BJ (cell line): ENCODE results near the gene TBXAS1. TPM values are rescaled to one million over a fixed set of nuclear protein-coding genes. Genes with fewer than 3 reads are reported as not detected.
"Not testable (repeated sequence)": the region's sequence is repeated elsewhere in the genome, so short reads cannot be mapped to it uniquely, and the experiment has no call there.

ENCODE experiments used
- CTCF ChIA-PET: fragments of 350-600 bp; formaldehyde crosslinking; extraction: SDS; loops from one replicate; lab custom pipeline; 2021; ENCODE audit warnings: antibody characterized with exemption, inconsistent platforms; lab: Yijun Ruan, JAX
- POLR2A ChIA-PET: fragments of 300-600 bp; sonication (Branson Sonifier 250); formaldehyde crosslinking; extraction: SDS; loops from one replicate; lab custom pipeline; 2021; ENCODE audit warnings: antibody characterized with exemption; lab: Charles Lee
- DNase-seq: peaks from one replicate; pipeline ENCODE4 v3.0.0-alpha.2; 2011; ENCODE audit warnings: low read depth
- H3K27me3 ChIP-seq: 2 replicates; pipeline ENCODE4 v1.6.0; 2011; ENCODE audit warnings: low read length; ENCODE audit not compliant: control insufficient read depth, insufficient read depth
- H3K36me3 ChIP-seq: 2 replicates; pipeline ENCODE4 v1.5.1; 2011; ENCODE audit warnings: low read length; ENCODE audit not compliant: control insufficient read depth, insufficient read depth
- H3K4me3 ChIP-seq: 2 replicates; pipeline ENCODE4 v1.5.1; 2011; ENCODE audit warnings: low read depth, mild to moderate bottlenecking, control low read depth, low read length
- CTCF ChIP-seq: IDR thresholded peaks from 2 replicates; pipeline ENCODE4 v1.5.1; 2011; ENCODE audit warnings: low read depth, mild to moderate bottlenecking, control low read depth, inconsistent platforms, low read length, moderate library complexity; ENCODE audit not compliant: insufficient read depth
- polyA plus RNA-seq: library from polyadenylated mRNA; depleted of rRNA; stranded (reverse); fragments of >200 nt; gene quantifications from 2 replicates; pipeline ENCODE4 v1.2.3, GENCODE V29; 2011

TBXAS1 gene
- polyA plus RNA-seq, 1 experiment: 0.16 TPM

GRCh38 chr7:139830292-139830691 is 1.2 kb downstream of the TBXAS1 start:
- H3K36me3 ChIP-seq: no peaks in the 10 kb centered on the region
- POLR2A ChIA-PET: no interaction called here
- TF ChIP-seq CTCF: no peak
- H3K27me3 ChIP-seq: peaks cover 4% of the 10 kb centered on the region
- CTCF ChIA-PET: interaction anchor here (0.9 kb wide), 1 partner anchor 175 kb away, joined by 3 read pairs; no protein-coding TSS in a partner anchor
- no peak overlapping the region for H3K4me3 ChIP-seq
- no peak for DNase-seq

- H3K4me3 ChIP-seq: no peak overlapping the region
- ChIA-PET POLR2A (no interaction called here), CTCF (no interaction called here)
- peaks cover 4% of the 10 kb centered on the region for H3K27me3 ChIP-seq
- no peak for TF ChIP-seq CTCF
- no peak for DNase-seq
- no peaks in the 10 kb centered on the region for H3K36me3 ChIP-seq
Measured at GRCh38 chr7:139830782-139831501, 1.9 kb downstream of the TBXAS1 start.

- POLR2A ChIA-PET, H3K36me3 ChIP-seq, H3K4me3 ChIP-seq, DNase-seq, H3K27me3 ChIP-seq, CTCF ChIA-PET: not testable (repeated sequence)
Measured at GRCh38 chr7:139835848-139836247, 6.8 kb downstream of the TBXAS1 start.

- H3K27me3 ChIP-seq, POLR2A ChIA-PET, DNase-seq, CTCF ChIA-PET, H3K36me3 ChIP-seq, H3K4me3 ChIP-seq: not testable (repeated sequence)
Measured at GRCh38 chr7:139837291-139837690, 8.2 kb downstream of the TBXAS1 start.

GRCh38 chr7:139838276-139838675 is 9.2 kb downstream of the TBXAS1 start:
- no peak for TF ChIP-seq CTCF
- ChIA-PET CTCF (no interaction called here), POLR2A (no interaction called here)
- no peak for DNase-seq
- Histone ChIP-seq H3K27me3 (no peaks in the 10 kb centered on the region), H3K36me3 (no peaks in the 10 kb centered on the region), H3K4me3 (no peak overlapping the region)

GRCh38 chr7:139838876-139839275 is 9.8 kb downstream of the TBXAS1 start:
- ChIA-PET POLR2A (no interaction called here), CTCF (no interaction called here)
- H3K27me3 ChIP-seq: no peaks in the 10 kb centered on the region
- no peak for DNase-seq
- H3K36me3 ChIP-seq: no peaks in the 10 kb centered on the region
- H3K4me3 ChIP-seq: no peak overlapping the region
- no peak for TF ChIP-seq CTCF
